Superior temporal gyrus (tissue), 1 donor: Measurements from ENCODE around the gene ZNF451.

Experiments used
- DNase-seq: peaks from one replicate; pipeline ENCODE4 v3.0.0-alpha.2; 2016; ENCODE audit errors: extremely low spot score

Gene ZNF451

GRCh38 chr6:57207872-57208271 lies 117.9 kb downstream of the ZNF451 start:
- DNase-seq, result no peak

- no peak for DNase-seq
Measured at GRCh38 chr6:57209030-57209429, 119.0 kb downstream of the ZNF451 start.

- DNase-seq, result no peak
Measured at GRCh38 chr6:57210060-57210459, 120.1 kb downstream of the ZNF451 start.

- DNase-seq, result no peak
Measured at GRCh38 chr6:57215260-57215659, 125.3 kb downstream of the ZNF451 start.

- DNase-seq, result no peak
Measured at GRCh38 chr6:57216235-57217101, 126.5 kb downstream of the ZNF451 start.

- no peak for DNase-seq
Measured at GRCh38 chr6:57217270-57217669, 127.3 kb downstream of the ZNF451 start.
